Endometrial microvascular endothelial cells (primary cell): Measurements from ENCODE around the gene SYNGR3. TPM values are rescaled to one million over a fixed set of nuclear protein-coding genes. Genes with fewer than 3 reads are reported as not detected.

Source experiments
- total RNA-seq: library from RNA; depleted of rRNA; stranded (reverse); fragments of >200 nt; gene quantifications from one replicate; pipeline ENCODE4 v1.2.3, GENCODE V29; 2015; ENCODE audit errors: inconsistent ontology term

Gene SYNGR3
- total RNA-seq, 1 donor from 2014 or later = not detected

Other genes starting within 250 kb of the SYNGR3 start
- 65.6 TPM for gene NME3, start 218.4 kb upstream of the SYNGR3 start, total RNA-seq
- 3.5 TPM for gene EME2, start 217.2 kb upstream of the SYNGR3 start, total RNA-seq
- 148 TPM for gene MRPS34, start 216.8 kb upstream of the SYNGR3 start, total RNA-seq
- 35.5 TPM for gene SPSB3, start 207.4 kb upstream of the SYNGR3 start, total RNA-seq
- gene NUBP2, start 207.0 kb upstream of the SYNGR3 start, total RNA-seq = 96.6 TPM
- not detected for gene IGFALS, start 196.3 kb upstream of the SYNGR3 start, total RNA-seq
- gene HAGH, start 163.1 kb upstream of the SYNGR3 start, total RNA-seq = 73.6 TPM
- gene FAHD1, start 162.8 kb upstream of the SYNGR3 start, total RNA-seq = 71.5 TPM
- gene MEIOB, start 117.8 kb upstream of the SYNGR3 start, total RNA-seq = not detected
- not detected for gene HS3ST6, start 71.6 kb upstream of the SYNGR3 start, total RNA-seq
- 11.2 TPM for gene MSRB1, start 46.8 kb upstream of the SYNGR3 start, total RNA-seq
- gene RPL3L, start 35.3 kb upstream of the SYNGR3 start, total RNA-seq = not detected
- 270 TPM for gene NDUFB10, start 30.4 kb upstream of the SYNGR3 start, total RNA-seq
- gene RPS2, start 25.1 kb upstream of the SYNGR3 start, total RNA-seq = 2,988 TPM
- gene RNF151, start 23.1 kb upstream of the SYNGR3 start, total RNA-seq = not detected
- gene TBL3, start 17.9 kb upstream of the SYNGR3 start, total RNA-seq = 79.9 TPM
- gene NOXO1, start 8.5 kb upstream of the SYNGR3 start, total RNA-seq = 0.09 TPM
- gene GFER, start 5.8 kb upstream of the SYNGR3 start, total RNA-seq = 17.2 TPM
- 50.6 TPM for gene ZNF598, start 19.9 kb downstream of the SYNGR3 start, total RNA-seq
- gene NPW, start 29.8 kb downstream of the SYNGR3 start, total RNA-seq = not detected
- 194 TPM for gene NHERF2, start 36.9 kb downstream of the SYNGR3 start, total RNA-seq
- gene NTHL1, start 57.9 kb downstream of the SYNGR3 start, total RNA-seq = 38.8 TPM
- 59.2 TPM for gene TSC2, start 58.0 kb downstream of the SYNGR3 start, total RNA-seq
- gene PKD1, start 145.9 kb downstream of the SYNGR3 start, total RNA-seq = 53.8 TPM
- gene RAB26, start 158.7 kb downstream of the SYNGR3 start, total RNA-seq = 0.74 TPM
- gene TRAF7, start 165.8 kb downstream of the SYNGR3 start, total RNA-seq = 87.3 TPM
- not detected for gene CASKIN1, start 206.6 kb downstream of the SYNGR3 start, total RNA-seq
- gene MLST8, start 215.5 kb downstream of the SYNGR3 start, total RNA-seq = 40.6 TPM
- gene BRICD5, start 220.9 kb downstream of the SYNGR3 start, total RNA-seq = 1.9 TPM
- 21.6 TPM for gene PGP, start 224.9 kb downstream of the SYNGR3 start, total RNA-seq
- gene E4F1, start 233.6 kb downstream of the SYNGR3 start, total RNA-seq = 34.6 TPM
- 0.09 TPM for gene DNASE1L2, start 246.5 kb downstream of the SYNGR3 start, total RNA-seq